Stomach smooth muscle (tissue), 2 donors: ENCODE data around the gene THAP5.

Experiments
- H3K27ac ChIP-seq: one replicate; pipeline ENCODE4 v1.7.0; 2013; ENCODE audit warnings: mild to moderate bottlenecking, low read length, inconsistent platforms
- H3K27me3 ChIP-seq, 2 donors: one replicate each; pipeline ENCODE4 v1.7.0; 2013; ENCODE audit warnings: low read length in 2 of 2; ENCODE audit not compliant: insufficient read depth in 2 of 2, control insufficient read depth in 1 of 2
- H3K36me3 ChIP-seq, 2 donors: one replicate each; pipeline ENCODE4 v1.7.0; 2013; ENCODE audit warnings: low read length in 2 of 2; ENCODE audit not compliant: control insufficient read depth in 2 of 2, insufficient read depth in 2 of 2
- H3K4me1 ChIP-seq: one replicate; pipeline ENCODE4 v1.7.0; 2013; ENCODE audit warnings: low read length; ENCODE audit not compliant: control insufficient read depth, insufficient read depth
- H3K4me3 ChIP-seq, 2 donors: one replicate each; pipeline ENCODE4 v1.7.0; 2013; ENCODE audit warnings: low read length in 2 of 2
- H3K9ac ChIP-seq, 2 donors: one replicate each; pipeline ENCODE4 v1.7.0; 2013; ENCODE audit warnings: low read length in 2 of 2, mild to moderate bottlenecking in 1 of 2
- H3K9me3 ChIP-seq, 2 donors: one replicate each; pipeline ENCODE4 v1.7.0; 2013; ENCODE audit warnings: low read length in 2 of 2; ENCODE audit not compliant: control insufficient read depth in 2 of 2
- donor health status: healthy.
- donor health status: Pancreatic carcinoma.

THAP5 gene

DNA sequence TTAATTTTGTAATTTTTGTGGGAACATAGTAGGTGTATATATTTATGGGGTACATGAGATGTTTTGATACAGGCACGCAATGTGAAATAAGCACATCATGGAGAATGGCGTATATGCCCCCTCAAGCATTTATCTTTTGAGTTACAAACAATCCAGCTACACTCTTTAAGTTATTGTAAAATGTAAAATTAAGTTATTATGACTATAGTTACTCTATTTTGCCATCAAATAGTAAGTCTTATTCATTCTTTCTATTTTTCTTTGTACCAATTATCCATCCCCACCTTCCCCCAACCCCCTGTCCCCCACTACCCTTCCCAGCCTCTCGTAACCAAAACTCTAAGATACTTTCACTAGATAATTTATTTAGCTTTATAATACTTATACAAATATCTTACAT lies 35.8 kb downstream of the THAP5 start:
- Histone ChIP-seq H3K9ac (no peak overlapping the region), H3K27me3 (no peaks in the 10 kb centered on the region), H3K36me3 (no peaks in the 10 kb centered on the region), H3K9me3 (no peaks in the 10 kb centered on the region), H3K4me3 (no peak overlapping the region), H3K4me1 (no peaks in the 10 kb centered on the region), H3K27ac (no peak overlapping the region)

DNA sequence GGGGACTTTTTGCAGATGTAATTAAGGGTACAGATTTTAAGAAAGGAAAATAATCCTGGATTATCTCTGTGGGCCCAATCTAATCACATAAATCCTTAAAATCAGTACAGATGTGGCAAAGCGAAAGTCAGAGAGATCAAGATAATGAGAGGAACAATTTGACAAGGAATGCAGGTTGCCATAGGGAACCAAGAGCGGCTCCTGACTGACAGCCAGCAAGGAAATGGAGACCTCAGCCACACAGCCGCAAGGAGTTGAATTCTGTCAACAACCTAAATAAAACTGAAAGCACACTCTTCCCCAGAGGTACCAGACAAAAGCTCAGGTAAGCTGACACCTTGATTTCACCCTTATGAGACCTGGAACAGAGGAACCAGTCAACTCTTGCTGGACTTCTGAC lies 40.2 kb downstream of the THAP5 start:
- H3K27ac ChIP-seq: no peak overlapping the region
- no peak overlapping the region for H3K4me3 ChIP-seq
- H3K9ac ChIP-seq: no peak overlapping the region
- no peaks in the 10 kb centered on the region for H3K36me3 ChIP-seq
- H3K9me3 ChIP-seq: no peaks in the 10 kb centered on the region
- H3K4me1 ChIP-seq: peaks cover 5% of the 10 kb centered on the region
- no peaks in the 10 kb centered on the region for H3K27me3 ChIP-seq

DNA sequence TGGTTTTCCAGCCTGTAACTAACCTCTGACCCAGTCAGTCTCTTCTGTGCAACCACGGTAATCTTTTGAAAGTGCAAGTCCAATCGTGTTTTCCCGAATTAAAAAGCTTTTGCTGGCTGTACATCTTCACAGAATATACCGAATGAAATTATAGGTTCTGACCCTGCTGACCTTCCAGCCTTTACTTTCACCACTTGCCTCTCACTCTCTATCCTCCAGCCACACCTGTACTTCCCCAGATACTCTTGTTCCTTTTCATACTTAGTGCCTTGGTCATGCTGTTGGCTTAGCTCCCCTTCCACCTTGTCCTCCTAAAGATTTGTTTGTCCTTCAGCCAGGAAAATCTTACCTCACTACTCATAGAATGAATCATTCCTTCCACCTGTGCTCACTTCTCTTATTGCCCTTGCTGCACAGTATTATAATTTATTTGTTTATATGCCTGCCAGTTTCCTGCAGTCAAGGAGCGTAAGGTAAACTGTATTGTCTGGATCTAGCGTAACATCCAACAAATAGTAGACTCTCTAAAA lies 41.3 kb downstream of the THAP5 start:
- Histone ChIP-seq H3K4me3 (no peak overlapping the region), H3K9me3 (no peaks in the 10 kb centered on the region), H3K36me3 (no peaks in the 10 kb centered on the region), H3K4me1 (peaks cover 11% of the 10 kb centered on the region), H3K27ac (no peak overlapping the region), H3K27me3 (no peaks in the 10 kb centered on the region), H3K9ac (no peak overlapping the region)

DNA sequence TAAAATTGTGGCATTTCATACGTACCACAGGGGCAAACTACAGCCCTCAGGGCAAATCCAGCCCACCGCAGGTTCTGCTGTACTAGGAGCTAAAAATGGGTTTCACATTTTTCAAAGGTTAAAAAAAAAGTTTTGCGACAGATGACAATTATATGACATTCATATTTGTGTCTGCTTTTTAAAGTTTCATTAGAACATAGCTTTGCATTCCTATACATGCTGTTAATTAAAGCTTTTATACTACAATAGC lies 42.8 kb downstream of the THAP5 start:
- Histone ChIP-seq H3K9me3 (no peaks in the 10 kb centered on the region), H3K27ac (peak overlapping the region; percentile 98), H3K27me3 (no peaks in the 10 kb centered on the region), H3K4me3 (peak overlapping the region; percentile 84 to 90), H3K9ac (peak overlapping the region; percentile 96 to 97), H3K4me1 (peaks cover 11% of the 10 kb centered on the region), H3K36me3 (no peaks in the 10 kb centered on the region)

DNA sequence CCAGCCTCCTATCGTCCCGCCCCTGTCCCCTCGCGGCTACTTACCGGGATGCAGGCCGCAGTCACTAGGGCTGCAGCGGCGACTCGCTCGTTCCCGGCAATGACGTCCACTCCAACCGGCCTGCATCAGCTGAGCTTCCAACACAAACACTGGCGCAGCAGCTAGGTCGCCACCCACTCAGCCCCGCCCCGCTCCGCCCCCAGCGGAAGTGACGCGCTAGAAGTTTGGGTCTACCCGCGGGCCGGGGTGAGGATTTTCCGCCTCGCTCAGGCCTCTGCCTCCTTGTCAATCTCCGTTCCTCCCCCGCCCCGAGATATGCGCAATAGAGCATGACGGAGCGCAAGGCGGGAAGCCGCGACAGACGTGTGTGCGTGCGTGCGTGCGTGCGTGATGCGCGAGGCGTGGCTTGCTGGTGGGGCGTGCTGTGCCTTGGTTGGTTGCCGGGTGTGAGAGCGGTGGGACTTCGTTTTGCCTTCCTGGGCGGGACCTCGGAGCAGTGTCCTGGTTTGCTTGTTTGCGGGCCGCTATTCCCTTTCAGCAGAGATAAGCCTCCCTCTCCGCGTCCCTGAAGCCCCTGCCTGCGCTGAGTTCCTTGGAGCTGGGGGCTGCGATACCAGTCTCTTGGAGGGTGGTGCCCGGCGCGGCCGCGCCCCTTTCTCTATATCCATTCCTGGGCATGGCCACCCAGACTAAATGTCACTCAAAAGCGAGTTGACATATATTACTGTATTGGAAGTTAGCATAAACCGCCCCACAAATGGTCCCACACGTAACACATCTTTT lies 43.3 kb downstream of the THAP5 start, which contains the start of gene PNPLA8:
Gene PNPLA8 (minus strand): TSS at position 151 of the 783 bp plus-strand sequence. CDS start 10,644 bp downstream, outside the sequence.
- Histone ChIP-seq H3K9me3 (no peaks in the 10 kb centered on the region), H3K4me1 (peaks cover 11% of the 10 kb centered on the region), H3K27me3 (no peaks in the 10 kb centered on the region), H3K9ac (peak within 1 kb of the TSS; percentile 96 to 97), H3K36me3 (no peaks in the 10 kb centered on the region), H3K27ac (peak within 1 kb of the TSS; percentile 98), H3K4me3 (peak within 1 kb of the TSS; percentile 84 to 90)

DNA sequence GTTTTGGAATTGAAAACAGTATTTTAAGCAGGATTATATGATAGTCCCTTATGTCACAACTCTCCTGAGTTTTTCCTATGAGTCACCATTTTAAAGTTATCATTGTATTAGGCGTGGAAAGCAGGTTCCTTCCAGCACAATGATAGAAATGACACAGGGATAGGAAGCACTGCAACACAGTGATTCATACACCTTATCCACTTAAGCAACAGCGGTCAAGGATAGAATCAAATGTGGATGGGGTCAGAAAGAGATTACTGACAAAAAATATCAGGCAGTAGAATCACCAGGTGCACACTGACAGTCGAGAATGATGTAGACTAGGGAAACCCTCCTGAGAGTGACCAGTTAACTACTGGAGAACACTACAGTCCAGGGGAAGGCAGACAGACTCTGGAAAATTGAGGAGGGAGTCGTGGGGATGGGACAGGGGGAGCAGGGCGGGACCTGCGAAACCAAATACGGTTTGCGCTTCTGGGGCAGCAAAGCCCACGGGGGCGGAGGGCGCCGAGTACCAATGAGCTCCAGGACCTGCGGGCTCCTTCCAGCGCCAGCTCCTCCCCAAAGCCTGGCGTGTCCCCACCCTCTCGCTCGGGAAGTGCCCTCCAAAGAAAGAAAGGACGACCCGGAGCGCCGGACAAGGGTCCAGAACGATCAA lies 44.0 kb downstream of the THAP5 start:
- Histone ChIP-seq H3K36me3 (no peaks in the 10 kb centered on the region), H3K4me3 (peak overlapping the region; percentile 79 to 90), H3K27me3 (no peaks in the 10 kb centered on the region), H3K9me3 (no peaks in the 10 kb centered on the region), H3K4me1 (peaks cover 11% of the 10 kb centered on the region), H3K9ac (peak overlapping the region; percentile 89 to 92), H3K27ac (peak overlapping the region; percentile 98)

DNA sequence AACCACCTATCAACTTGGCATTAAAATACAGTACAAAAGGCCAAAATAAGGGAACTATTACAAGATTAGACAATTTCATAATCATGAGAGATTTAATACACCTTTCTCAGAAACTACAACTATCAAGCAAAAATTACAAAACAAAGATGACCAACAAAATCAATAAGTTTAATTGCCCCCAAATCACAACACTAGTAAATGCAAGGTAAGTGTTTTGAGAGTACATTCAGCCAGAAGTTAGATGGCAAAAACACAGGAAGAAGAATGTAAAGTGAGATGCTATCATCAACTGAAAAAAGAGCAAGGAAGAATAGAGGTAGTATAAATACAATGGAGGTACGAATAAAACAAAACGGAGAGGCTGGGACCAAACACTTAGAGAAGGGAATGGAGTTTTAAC lies 46.7 kb downstream of the THAP5 start:
- H3K27ac ChIP-seq: no peak overlapping the region
- H3K4me1 ChIP-seq: peaks cover 11% of the 10 kb centered on the region

DNA sequence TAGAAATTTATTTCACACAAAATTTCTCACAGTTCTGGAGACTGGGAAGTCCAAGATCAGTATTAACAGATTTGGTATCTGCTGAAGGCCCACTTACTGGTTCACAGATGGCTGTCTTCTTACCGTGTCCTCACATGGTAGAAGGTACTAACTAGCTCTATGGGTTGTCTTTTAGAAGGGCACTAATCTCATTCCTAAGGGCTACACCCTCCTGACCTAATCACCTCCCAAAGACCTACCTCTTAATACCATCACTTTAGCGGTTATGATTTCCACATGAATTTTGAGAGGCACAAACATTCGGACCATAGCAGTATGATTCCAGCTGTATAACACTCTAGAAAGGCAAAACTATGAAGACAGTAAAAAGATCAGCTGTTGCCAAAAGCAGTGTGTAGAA lies 51.6 kb downstream of the THAP5 start:
- no peak overlapping the region for H3K27ac ChIP-seq
- H3K9me3 ChIP-seq: no peaks in the 10 kb centered on the region
- peaks cover 11 to 17% of the 10 kb centered on the region in 2 donors for H3K36me3 ChIP-seq
- no peak overlapping the region for H3K4me3 ChIP-seq
- no peaks in the 10 kb centered on the region for H3K4me1 ChIP-seq
- H3K27me3 ChIP-seq: no peaks in the 10 kb centered on the region
- no peak overlapping the region for H3K9ac ChIP-seq

More for the DNA sequence above, 46.7 kb downstream of the THAP5 start:
- Histone ChIP-seq H3K36me3 (peaks cover 5 to 9% of the 10 kb centered on the region in 2 donors), H3K4me3 (no peak overlapping the region), H3K9me3 (no peaks in the 10 kb centered on the region), H3K27me3 (no peaks in the 10 kb centered on the region), H3K9ac (no peak overlapping the region)

DNA sequence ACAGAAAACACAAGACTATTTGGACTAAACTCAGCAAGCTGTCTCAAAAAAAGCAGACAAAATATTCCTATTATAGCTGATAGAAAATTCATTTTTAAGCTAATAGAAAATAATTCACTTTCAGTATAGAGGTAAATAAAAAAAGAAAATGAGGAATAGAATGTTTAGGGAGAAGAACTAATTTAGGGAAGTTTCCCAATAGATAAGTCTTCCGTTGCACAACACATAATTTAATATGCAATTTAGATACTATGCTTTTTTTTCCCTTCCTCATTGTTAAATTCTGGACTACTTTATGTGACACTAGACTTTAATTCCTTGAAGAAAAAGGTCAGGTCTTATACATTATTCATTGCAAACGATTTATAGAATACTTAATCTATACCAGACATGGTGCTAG lies 53.9 kb downstream of the THAP5 start:
- H3K27me3 ChIP-seq: no peaks in the 10 kb centered on the region
- H3K9me3 ChIP-seq: no peaks in the 10 kb centered on the region
- no peak overlapping the region for H3K4me3 ChIP-seq
- H3K36me3 ChIP-seq: peaks cover 15 to 26% of the 10 kb centered on the region in 2 donors
- H3K4me1 ChIP-seq: no peaks in the 10 kb centered on the region
- no peak overlapping the region for H3K27ac ChIP-seq
- no peak overlapping the region for H3K9ac ChIP-seq

DNA sequence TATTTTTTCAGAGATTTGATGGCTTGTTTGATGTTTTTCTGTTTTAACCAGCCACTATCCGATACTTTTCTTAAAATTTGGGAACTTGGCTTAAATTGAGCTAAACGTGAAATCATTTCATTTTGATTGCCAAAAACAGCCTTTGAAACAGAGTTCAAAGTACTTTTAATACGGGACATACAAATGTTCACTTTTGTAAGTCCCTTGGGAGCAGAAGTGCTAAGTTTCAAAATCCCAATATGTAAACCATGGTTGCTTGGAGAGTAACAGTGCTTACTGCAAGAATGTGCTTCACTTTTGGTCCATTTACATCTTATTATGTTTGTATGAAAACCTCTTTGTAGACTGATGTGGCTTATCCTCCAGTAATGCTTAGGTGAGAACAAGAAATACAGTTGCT lies 54.5 kb downstream of the THAP5 start:
- H3K36me3 ChIP-seq: peaks cover 17 to 26% of the 10 kb centered on the region in 2 donors

More for the DNA sequence above, 54.5 kb downstream of the THAP5 start:
- H3K4me1 ChIP-seq: no peaks in the 10 kb centered on the region
- no peaks in the 10 kb centered on the region for H3K27me3 ChIP-seq
- H3K4me3 ChIP-seq: no peak overlapping the region
- H3K27ac ChIP-seq: no peak overlapping the region
- no peaks in the 10 kb centered on the region for H3K9me3 ChIP-seq
- H3K9ac ChIP-seq: no peak overlapping the region
